B cell (primary cell): ENCODE measurements around the gene NLGN1.

Source experiments
- EZH2 ChIP-seq: IDR thresholded peaks from 2 replicates; pipeline ENCODE4 v1.6.1; 2012; ENCODE audit warnings: borderline replicate concordance, low read depth, mild to moderate bottlenecking, moderate library complexity, low read length; ENCODE audit not compliant: insufficient read depth, poor library complexity, severe bottlenecking
- TF ChIP-seq, protein P1 (sequence below): fragments of 200-600 bp; IDR thresholded peaks from one replicate; pipeline ENCODE4 v1.8.0; 2022; ENCODE audit warnings: antibody characterized with exemption, mild to moderate bottlenecking

DNA sequence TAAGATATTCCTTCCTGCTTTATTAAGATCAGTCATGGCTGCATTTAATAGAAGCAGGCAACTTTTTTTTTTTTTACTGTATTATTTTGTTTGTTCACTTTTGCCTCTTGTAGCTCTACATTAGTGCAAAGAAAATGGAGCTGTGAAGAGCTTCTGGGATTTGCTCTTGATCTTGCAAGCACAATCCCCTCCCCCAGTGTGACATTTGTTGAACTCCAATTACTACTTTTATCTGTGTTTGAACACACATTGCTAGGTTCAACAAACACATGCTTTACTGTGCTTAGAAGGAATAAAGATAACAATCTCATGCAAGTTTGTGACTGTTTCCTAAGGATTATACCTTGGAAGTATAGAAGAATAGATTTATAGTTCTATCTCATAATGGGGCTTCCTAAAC lies 648.8 kb downstream of the NLGN1 start:
- TF ChIP-seq, protein P1, sequence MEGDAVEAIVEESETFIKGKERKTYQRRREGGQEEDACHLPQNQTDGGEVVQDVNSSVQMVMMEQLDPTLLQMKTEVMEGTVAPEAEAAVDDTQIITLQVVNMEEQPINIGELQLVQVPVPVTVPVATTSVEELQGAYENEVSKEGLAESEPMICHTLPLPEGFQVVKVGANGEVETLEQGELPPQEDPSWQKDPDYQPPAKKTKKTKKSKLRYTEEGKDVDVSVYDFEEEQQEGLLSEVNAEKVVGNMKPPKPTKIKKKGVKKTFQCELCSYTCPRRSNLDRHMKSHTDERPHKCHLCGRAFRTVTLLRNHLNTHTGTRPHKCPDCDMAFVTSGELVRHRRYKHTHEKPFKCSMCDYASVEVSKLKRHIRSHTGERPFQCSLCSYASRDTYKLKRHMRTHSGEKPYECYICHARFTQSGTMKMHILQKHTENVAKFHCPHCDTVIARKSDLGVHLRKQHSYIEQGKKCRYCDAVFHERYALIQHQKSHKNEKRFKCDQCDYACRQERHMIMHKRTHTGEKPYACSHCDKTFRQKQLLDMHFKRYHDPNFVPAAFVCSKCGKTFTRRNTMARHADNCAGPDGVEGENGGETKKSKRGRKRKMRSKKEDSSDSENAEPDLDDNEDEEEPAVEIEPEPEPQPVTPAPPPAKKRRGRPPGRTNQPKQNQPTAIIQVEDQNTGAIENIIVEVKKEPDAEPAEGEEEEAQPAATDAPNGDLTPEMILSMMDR = no peak
- TF ChIP-seq EZH2 = no peak
